ENCODE measurements around the gene GREB1L. TPM values are rescaled to one million over a fixed set of nuclear protein-coding genes. Genes with fewer than 3 reads are reported as not detected.
"Not testable (repeated sequence)": the region's sequence is repeated elsewhere in the genome, so short reads cannot be mapped to it uniquely, and the experiment has no call there.

Gene GREB1L
- total RNA-seq, 1 donor from 2014 or later: 12.3 TPM

- intact Hi-C loops (cut with micrococcal nuclease): no loop called here
- no peak overlapping the region for H3K27ac ChIP-seq (replicated peaks)
Measured at GRCh38 chr18:21314724-21315123, 72.7 kb downstream of the GREB1L start.

GRCh38 chr18:21315126-21315525 is 73.1 kb downstream of the GREB1L start:
- H3K9me3 ChIP-seq (replicated peaks); intact Hi-C loops (cut with micrococcal nuclease); DNase-seq; H3K36me3 ChIP-seq; H3K4me3 ChIP-seq; H3K27ac ChIP-seq (replicated peaks); H3K4me1 ChIP-seq; H3K27me3 ChIP-seq (ENCODE audit: low read depth): not testable (repeated sequence)

More at GRCh38 chr18:21314724-21315123, 72.7 kb downstream of the GREB1L start:
- H3K4me3 ChIP-seq: no peak overlapping the region
- no peaks in the 10 kb centered on the region for H3K9me3 ChIP-seq (replicated peaks)
- H3K36me3 ChIP-seq: no peaks in the 10 kb centered on the region
- TF ChIP-seq CTCF (IDR thresholded peaks at IDR 0.05; ENCODE audit: borderline replicate concordance): no peak
- no peaks in the 10 kb centered on the region for H3K27me3 ChIP-seq (ENCODE audit: low read depth)
- DNase-seq: no peak
- no peaks in the 10 kb centered on the region for H3K4me1 ChIP-seq

GRCh38 chr18:21315741-21316197 is 73.7 kb downstream of the GREB1L start:
- no peaks in the 10 kb centered on the region for H3K4me1 ChIP-seq
- no peak for DNase-seq
- no peaks in the 10 kb centered on the region for H3K9me3 ChIP-seq (replicated peaks)
- TF ChIP-seq CTCF (IDR thresholded peaks at IDR 0.05; ENCODE audit: borderline replicate concordance): no peak
- H3K36me3 ChIP-seq: no peaks in the 10 kb centered on the region
- intact Hi-C loops (cut with micrococcal nuclease): no loop called here
- H3K4me3 ChIP-seq: no peak overlapping the region
- H3K27me3 ChIP-seq (ENCODE audit: low read depth): no peaks in the 10 kb centered on the region
- H3K27ac ChIP-seq (replicated peaks): no peak overlapping the region

- Histone ChIP-seq H3K9me3 (replicated peaks) (no peaks in the 10 kb centered on the region), H3K4me1 (no peaks in the 10 kb centered on the region), H3K27me3 (ENCODE audit: low read depth) (no peaks in the 10 kb centered on the region), H3K36me3 (no peaks in the 10 kb centered on the region), H3K4me3 (no peak overlapping the region), H3K27ac (replicated peaks) (no peak overlapping the region)
- no peak for TF ChIP-seq CTCF (IDR thresholded peaks at IDR 0.05; ENCODE audit: borderline replicate concordance)
- intact Hi-C loops (cut with micrococcal nuclease): no loop called here
- DNase-seq: no peak
Measured at GRCh38 chr18:21316296-21316695, 74.3 kb downstream of the GREB1L start.

GRCh38 chr18:21321711-21322110 is 79.7 kb downstream of the GREB1L start:
- Histone ChIP-seq H3K9me3 (replicated peaks) (no peaks in the 10 kb centered on the region), H3K36me3 (no peaks in the 10 kb centered on the region), H3K27me3 (ENCODE audit: low read depth) (no peaks in the 10 kb centered on the region), H3K4me3 (no peak overlapping the region), H3K4me1 (no peaks in the 10 kb centered on the region), H3K27ac (replicated peaks) (no peak overlapping the region)
- TF ChIP-seq CTCF (IDR thresholded peaks at IDR 0.05; ENCODE audit: borderline replicate concordance): no peak
- no peak for DNase-seq
- intact Hi-C loops (cut with micrococcal nuclease): no loop called here

- no peaks in the 10 kb centered on the region for H3K9me3 ChIP-seq (replicated peaks)
- no peak overlapping the region for H3K27ac ChIP-seq (replicated peaks)
- no peak for DNase-seq
- TF ChIP-seq CTCF (IDR thresholded peaks at IDR 0.05; ENCODE audit: borderline replicate concordance): no peak
- no peaks in the 10 kb centered on the region for H3K36me3 ChIP-seq
- H3K4me3 ChIP-seq: no peak overlapping the region
- H3K4me1 ChIP-seq: peaks cover 14% of the 10 kb centered on the region
- intact Hi-C loops (cut with micrococcal nuclease): no loop called here
- H3K27me3 ChIP-seq (ENCODE audit: low read depth): no peaks in the 10 kb centered on the region
Measured at GRCh38 chr18:21327101-21327500, 85.1 kb downstream of the GREB1L start.

All from left ventricle myocardium inferior (tissue), 1 donor.